CD4-positive, CD25-positive, alpha-beta regulatory T cell (primary cell): ENCODE measurements around the gene PJVK. TPM values are rescaled to one million over a fixed set of nuclear protein-coding genes. Genes with fewer than 3 reads are reported as not detected.
A peak's percentile ranks its signal among the peaks of the same experiment; 100 is the strongest.
"Not testable (repeated sequence)": the region's sequence is repeated elsewhere in the genome, so short reads cannot be mapped to it uniquely, and the experiment has no call there.

ENCODE experiments used
- ATAC-seq, 2 donors: fragments of 150-1000 bp; cut with Tn5 transposase; one replicate each; pipeline ENCODE4 v1.10.0; 2021; ENCODE audit warnings: low read depth in 2 of 2, moderate number of reproducible peaks in 2 of 2, moderate library complexity in 1 of 2
- DNase-seq, 3 donors: peaks; one replicate each; pipeline versions ENCODE4 v3.0.0 to v3.0.0-alpha.2; 2012 to 2022; ENCODE audit warnings: mixed read lengths in 1 of 3
- H3K27ac ChIP-seq: one replicate; pipeline ENCODE4 v1.7.0; 2013; ENCODE audit warnings: mild to moderate bottlenecking, low read length; ENCODE audit not compliant: insufficient read depth, poor library complexity, severe bottlenecking
- H3K27me3 ChIP-seq: one replicate; pipeline ENCODE4 v1.7.0; 2013; ENCODE audit warnings: low read length; ENCODE audit not compliant: control insufficient read depth, insufficient read depth
- H3K36me3 ChIP-seq: one replicate; pipeline ENCODE4 v1.7.0; 2013; ENCODE audit warnings: mild to moderate bottlenecking, low read length, moderate library complexity; ENCODE audit not compliant: control insufficient read depth, insufficient read depth
- H3K4me1 ChIP-seq: 2 replicates; pipeline ENCODE4 v1.7.0; 2013; ENCODE audit warnings: mild to moderate bottlenecking, low read length; ENCODE audit not compliant: insufficient read depth, control insufficient read depth, poor library complexity, severe bottlenecking
- H3K4me3 ChIP-seq: one replicate; pipeline ENCODE4 v1.7.0; 2013; ENCODE audit warnings: low read depth, mild to moderate bottlenecking, low read length, moderate library complexity
- H3K9me3 ChIP-seq, 2 experiments: 1 replicate in 1 of 2; 2 replicates in 1 of 2; pipeline ENCODE4 v1.7.0; 2013; ENCODE audit warnings: low read length in 2 of 2, mild to moderate bottlenecking in 1 of 2, moderate library complexity in 1 of 2; ENCODE audit not compliant: control insufficient read depth in 2 of 2
- H3K27ac Mint-ChIP-seq, 3 donors: one replicate each; pipeline ENCODE4 v1.8.0; 2020 to 2022; ENCODE audit warnings: mild to moderate bottlenecking in 3 of 3, mixed read lengths in 3 of 3, moderate library complexity in 2 of 3
- H3K27me3 Mint-ChIP-seq: one replicate; pipeline ENCODE4 v1.8.0; 2022; ENCODE audit warnings: mild to moderate bottlenecking, mixed read lengths
- H3K36me3 Mint-ChIP-seq: one replicate; pipeline ENCODE4 v1.8.0; 2020; ENCODE audit warnings: mixed read lengths
- H3K4me1 Mint-ChIP-seq, 4 donors: one replicate each; pipeline ENCODE4 v1.8.0; 2020 to 2022; ENCODE audit warnings: mixed read lengths in 4 of 4, mild to moderate bottlenecking in 1 of 4
- H3K4me3 Mint-ChIP-seq, 4 donors: one replicate each; pipeline ENCODE4 v1.8.0; 2020 to 2022; ENCODE audit warnings: mild to moderate bottlenecking in 4 of 4, mixed read lengths in 4 of 4, moderate library complexity in 3 of 4
- H3K9me3 Mint-ChIP-seq, 7 donors: one replicate each; pipeline ENCODE4 v1.8.0; 2020 to 2022; ENCODE audit warnings: mixed read lengths in 7 of 7, mild to moderate bottlenecking in 3 of 7, moderate library complexity in 2 of 7
- polyA plus RNA-seq, 4 donors: library from polyadenylated mRNA; unstranded; fragments of 300-500 nt; fragmentation: Illumina TruSeq; gene quantifications; one replicate each; pipeline ENCODE4 v1.2.3, GENCODE V29; 2021
- total RNA-seq: library from RNA; stranded (reverse); gene quantifications from one replicate; pipeline ENCODE4 v1.2.3, GENCODE V29; 2022

Gene PJVK
- total RNA-seq: 3.1 TPM
- under 1 TPM; 0.22 to 0.72 (median 0.45) TPM for polyA plus RNA-seq

GRCh38 chr2:178450774-178451525 lies at the start of gene PJVK, which contains the start of gene PRKRA:
Gene PJVK (plus strand): TSS chr2:178451378. CDS start chr2:178453410, 2,032 bp downstream.
Gene PRKRA (minus strand): TSS chr2:178451175. CDS start chr2:178451030, 145 bp downstream.
- peaks cover 5% of the 10 kb centered on the region for H3K27me3 Mint-ChIP-seq
- no peaks in the 10 kb centered on the region for H3K9me3 Mint-ChIP-seq
- peaks cover 11% of the 10 kb centered on the region for H3K36me3 Mint-ChIP-seq
- no peaks in the 10 kb centered on the region for H3K27me3 ChIP-seq
- peak within 1 kb of the TSS; percentile 90 to 99 (median 95) for H3K4me3 Mint-ChIP-seq
- peaks cover 18 to 37% (median 31%) of the 10 kb centered on the region in 4 donors for H3K4me1 Mint-ChIP-seq
- peak within 1 kb of the TSS; percentile 88 for H3K4me3 ChIP-seq
- peak; percentile 92 to 97 (median 93) for DNase-seq
- peaks cover 24% of the 10 kb centered on the region for H3K4me1 ChIP-seq
- H3K9me3 ChIP-seq: no peaks in the 10 kb centered on the region
- ATAC-seq: peak; percentile 91 to 92
- H3K36me3 ChIP-seq: peaks cover 21% of the 10 kb centered on the region
- H3K27ac ChIP-seq: peak within 1 kb of the TSS; percentile 98
- H3K27ac Mint-ChIP-seq: peak within 1 kb of the TSS; percentile 88 to 95 (median 93)

GRCh38 chr2:178401994-178402437 lies 49.2 kb upstream of the PJVK start:
- Mint-ChIP-seq H3K4me3 (no peak overlapping the region), H3K27me3 (no peaks in the 10 kb centered on the region), H3K4me1 (peaks cover 10 to 15% (median 13%) of the 10 kb centered on the region in 4 donors), H3K27ac (peak overlapping the region in 1 of 3 donors; percentile 63), H3K36me3 (no peaks in the 10 kb centered on the region), H3K9me3 (no peaks in the 10 kb centered on the region)
- DNase-seq: no peak
- Histone ChIP-seq H3K27ac (no peak overlapping the region), H3K4me3 (no peak overlapping the region), H3K27me3 (no peaks in the 10 kb centered on the region), H3K36me3 (no peaks in the 10 kb centered on the region), H3K9me3 (no peaks in the 10 kb centered on the region), H3K4me1 (no peaks in the 10 kb centered on the region)
- no peak for ATAC-seq

- H3K4me3 Mint-ChIP-seq: peak overlapping the region in 3 of 4 donors; percentile 6 to 70 (median 22)
- no peaks in the 10 kb centered on the region for H3K36me3 Mint-ChIP-seq
- peak in 1 of 3 donors; percentile 54 for DNase-seq
- no peaks in the 10 kb centered on the region for H3K36me3 ChIP-seq
- H3K4me1 Mint-ChIP-seq: peaks cover 10 to 15% (median 13%) of the 10 kb centered on the region in 4 donors
- H3K27ac ChIP-seq: no peak overlapping the region
- H3K27me3 ChIP-seq: no peaks in the 10 kb centered on the region
- H3K4me1 ChIP-seq: no peaks in the 10 kb centered on the region
- ATAC-seq: no peak
- H3K27me3 Mint-ChIP-seq: no peaks in the 10 kb centered on the region
- no peaks in the 10 kb centered on the region for H3K9me3 Mint-ChIP-seq
- peak overlapping the region; percentile 58 for H3K4me3 ChIP-seq
- H3K9me3 ChIP-seq: no peaks in the 10 kb centered on the region
- H3K27ac Mint-ChIP-seq: peak overlapping the region in 2 of 3 donors; percentile 45 to 80
These were observed 47.4 kb upstream of the PJVK start for GRCh38 chr2:178403671-178404306.

GRCh38 chr2:178404368-178404767 lies 46.8 kb upstream of the PJVK start:
- Mint-ChIP-seq H3K27me3 (no peaks in the 10 kb centered on the region), H3K27ac (peak overlapping the region; percentile 45 to 89 (median 80)), H3K9me3 (no peaks in the 10 kb centered on the region), H3K4me3 (peak overlapping the region; percentile 2 to 70 (median 30)), H3K36me3 (no peaks in the 10 kb centered on the region), H3K4me1 (peaks cover 10 to 15% (median 13%) of the 10 kb centered on the region in 4 donors)
- DNase-seq: peak in 1 of 3 donors; percentile 81
- Histone ChIP-seq H3K27ac (no peak overlapping the region), H3K9me3 (no peaks in the 10 kb centered on the region), H3K4me3 (peak overlapping the region; percentile 58), H3K27me3 (no peaks in the 10 kb centered on the region), H3K4me1 (no peaks in the 10 kb centered on the region), H3K36me3 (no peaks in the 10 kb centered on the region)
- peak; percentile 34 to 37 for ATAC-seq

GRCh38 chr2:178409261-178409660 lies 41.9 kb upstream of the PJVK start:
- H3K27ac ChIP-seq: no peak overlapping the region
- no peaks in the 10 kb centered on the region for H3K27me3 ChIP-seq
- no peak overlapping the region for H3K4me3 ChIP-seq
- H3K9me3 ChIP-seq: no peaks in the 10 kb centered on the region
- peaks cover 5% of the 10 kb centered on the region for H3K4me1 ChIP-seq
- no peak overlapping the region for H3K27ac Mint-ChIP-seq
- no peaks in the 10 kb centered on the region for H3K36me3 Mint-ChIP-seq
- no peak overlapping the region for H3K4me3 Mint-ChIP-seq
- peaks cover 6 to 19% (median 12%) of the 10 kb centered on the region in 4 donors for H3K4me1 Mint-ChIP-seq
- ATAC-seq: no peak
- no peak for DNase-seq
- H3K36me3 ChIP-seq: no peaks in the 10 kb centered on the region
- no peaks in the 10 kb centered on the region for H3K27me3 Mint-ChIP-seq
- peaks cover 0 to 1% (median 0%) of the 10 kb centered on the region in 7 donors for H3K9me3 Mint-ChIP-seq

GRCh38 chr2:178412047-178412446 lies 39.1 kb upstream of the PJVK start:
- H3K36me3 Mint-ChIP-seq: no peaks in the 10 kb centered on the region
- no peaks in the 10 kb centered on the region for H3K27me3 Mint-ChIP-seq
- no peaks in the 10 kb centered on the region for H3K36me3 ChIP-seq
- H3K27ac ChIP-seq: no peak overlapping the region
- H3K4me3 ChIP-seq: no peak overlapping the region
- H3K27ac Mint-ChIP-seq: peak overlapping the region in 1 of 3 donors; percentile 40
- H3K4me3 Mint-ChIP-seq: peak overlapping the region; percentile 14 to 91 (median 44)
- H3K9me3 ChIP-seq: no peaks in the 10 kb centered on the region
- peaks cover 14% of the 10 kb centered on the region for H3K4me1 ChIP-seq
- DNase-seq (no peak), ATAC-seq (no peak)
- H3K4me1 Mint-ChIP-seq: peaks cover 8 to 35% (median 20%) of the 10 kb centered on the region in 4 donors
- peaks cover 0 to 1% (median 0%) of the 10 kb centered on the region in 7 donors for H3K9me3 Mint-ChIP-seq
- no peaks in the 10 kb centered on the region for H3K27me3 ChIP-seq

- DNase-seq, H3K27me3 Mint-ChIP-seq, H3K36me3 ChIP-seq, H3K4me3 ChIP-seq, H3K36me3 Mint-ChIP-seq, H3K9me3 Mint-ChIP-seq, ATAC-seq, H3K27ac ChIP-seq, H3K9me3 ChIP-seq, H3K27me3 ChIP-seq: not testable (repeated sequence)
- H3K4me1 ChIP-seq: peaks cover 14% of the 10 kb centered on the region
- Mint-ChIP-seq H3K4me1 (peaks cover 8 to 37% (median 20%) of the 10 kb centered on the region in 4 donors), H3K4me3 (peak overlapping the region; percentile 87 to 91 (median 89)), H3K27ac (peak overlapping the region in 2 of 3 donors; percentile 95 to 98)
These were observed 38.7 kb upstream of the PJVK start for GRCh38 chr2:178412453-178412852.
